ENCODE data around the gene ECT2L.
"Not testable (repeated sequence)": the region's sequence is repeated elsewhere in the genome, so short reads cannot be mapped to it uniquely, and the experiment has no call there.

Gene ECT2L

DNA sequence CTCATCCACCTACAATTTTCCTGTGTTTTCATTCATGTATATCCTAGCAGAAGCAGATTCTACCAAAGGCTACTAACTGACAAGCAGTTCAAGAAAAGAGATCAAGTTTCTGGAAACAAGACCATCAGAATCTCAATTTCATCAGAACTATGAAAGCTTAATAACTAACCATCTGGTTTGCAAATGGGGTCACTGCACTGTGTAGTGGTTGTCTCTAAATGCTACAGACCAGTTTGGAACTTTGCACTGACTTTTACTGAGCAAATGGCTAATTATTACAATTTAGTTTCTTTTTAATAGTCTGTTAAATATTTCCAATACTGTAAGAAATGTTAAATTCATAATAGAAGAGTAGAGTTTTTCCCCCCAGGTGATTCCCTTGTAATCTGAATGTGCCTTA lies 127.7 kb downstream of the ECT2L start:
- Mint-ChIP-seq H3K36me3 (ENCODE audit: low read depth) (peaks cover 22% of the 10 kb centered on the region), H3K4me1 (no peaks in the 10 kb centered on the region), H3K9me3 (no peaks in the 10 kb centered on the region), H3K27ac (peak overlapping the region; percentile 8 to 94 (median 67)), H3K27me3 (ENCODE audit: low read depth) (no peaks in the 10 kb centered on the region), H3K4me3 (no peak overlapping the region)
- TF ChIP-seq, protein P1, sequence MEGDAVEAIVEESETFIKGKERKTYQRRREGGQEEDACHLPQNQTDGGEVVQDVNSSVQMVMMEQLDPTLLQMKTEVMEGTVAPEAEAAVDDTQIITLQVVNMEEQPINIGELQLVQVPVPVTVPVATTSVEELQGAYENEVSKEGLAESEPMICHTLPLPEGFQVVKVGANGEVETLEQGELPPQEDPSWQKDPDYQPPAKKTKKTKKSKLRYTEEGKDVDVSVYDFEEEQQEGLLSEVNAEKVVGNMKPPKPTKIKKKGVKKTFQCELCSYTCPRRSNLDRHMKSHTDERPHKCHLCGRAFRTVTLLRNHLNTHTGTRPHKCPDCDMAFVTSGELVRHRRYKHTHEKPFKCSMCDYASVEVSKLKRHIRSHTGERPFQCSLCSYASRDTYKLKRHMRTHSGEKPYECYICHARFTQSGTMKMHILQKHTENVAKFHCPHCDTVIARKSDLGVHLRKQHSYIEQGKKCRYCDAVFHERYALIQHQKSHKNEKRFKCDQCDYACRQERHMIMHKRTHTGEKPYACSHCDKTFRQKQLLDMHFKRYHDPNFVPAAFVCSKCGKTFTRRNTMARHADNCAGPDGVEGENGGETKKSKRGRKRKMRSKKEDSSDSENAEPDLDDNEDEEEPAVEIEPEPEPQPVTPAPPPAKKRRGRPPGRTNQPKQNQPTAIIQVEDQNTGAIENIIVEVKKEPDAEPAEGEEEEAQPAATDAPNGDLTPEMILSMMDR (IDR thresholded peaks at IDR 0.05; ENCODE audit: unreplicated experiment in 3 of 3), result no peak

DNA sequence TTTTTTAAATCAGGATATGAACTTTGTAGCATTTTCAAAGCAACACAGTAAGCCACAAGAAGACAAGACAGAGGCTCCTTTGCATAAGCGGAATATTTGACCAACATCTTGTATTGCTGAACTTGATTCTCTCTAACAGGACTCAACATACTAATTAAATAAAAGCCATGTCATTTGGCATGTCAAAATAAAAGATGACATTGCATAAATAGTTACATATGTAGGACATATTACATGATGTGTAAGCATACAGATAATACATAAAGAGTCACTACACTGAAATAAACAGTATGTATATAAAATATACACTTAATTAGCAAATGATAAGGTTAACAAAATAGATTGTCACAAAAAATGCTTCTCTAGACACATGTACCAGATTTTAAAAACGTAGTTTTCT lies 129.9 kb downstream of the ECT2L start:
- Mint-ChIP-seq H3K27ac (peak overlapping the region in 1 of 3 experiments; percentile 76), H3K36me3 (ENCODE audit: low read depth) (peaks cover 10% of the 10 kb centered on the region), H3K4me3 (no peak overlapping the region), H3K4me1 (no peaks in the 10 kb centered on the region), H3K27me3 (ENCODE audit: low read depth) (no peaks in the 10 kb centered on the region), H3K9me3 (no peaks in the 10 kb centered on the region)
- TF ChIP-seq, protein P1 (IDR thresholded peaks at IDR 0.05; ENCODE audit: unreplicated experiment in 3 of 3), result no peak

DNA sequence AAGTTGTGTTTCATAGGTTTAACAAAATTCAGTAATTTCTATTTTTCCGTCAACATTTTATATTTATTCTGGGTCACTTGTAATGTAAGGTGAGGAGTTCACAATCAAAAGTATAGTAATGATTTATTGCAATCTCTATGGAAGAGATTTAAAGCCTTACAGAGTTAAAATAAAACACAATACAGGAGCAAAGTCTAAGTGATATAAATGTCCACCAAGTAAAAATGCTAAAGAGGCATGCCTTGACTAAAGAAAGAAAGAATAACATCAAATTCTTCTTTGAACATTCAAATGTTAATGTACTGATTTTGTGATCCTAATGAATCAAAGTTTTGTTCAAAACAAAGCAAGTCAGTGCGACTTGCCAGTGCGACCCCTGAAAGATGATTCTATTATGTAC lies 130.7 kb downstream of the ECT2L start:
- TF ChIP-seq, protein P1 (IDR thresholded peaks at IDR 0.05; ENCODE audit: unreplicated experiment in 3 of 3), result no peak
- H3K27ac Mint-ChIP-seq, result peak overlapping the region in 1 of 3 experiments; percentile 76
- no peak overlapping the region for H3K4me3 Mint-ChIP-seq
- H3K4me1 Mint-ChIP-seq, result no peaks in the 10 kb centered on the region
- no peaks in the 10 kb centered on the region for H3K9me3 Mint-ChIP-seq
- H3K36me3 Mint-ChIP-seq (ENCODE audit: low read depth), result peaks cover 10% of the 10 kb centered on the region
- H3K27me3 Mint-ChIP-seq (ENCODE audit: low read depth), result no peaks in the 10 kb centered on the region

DNA sequence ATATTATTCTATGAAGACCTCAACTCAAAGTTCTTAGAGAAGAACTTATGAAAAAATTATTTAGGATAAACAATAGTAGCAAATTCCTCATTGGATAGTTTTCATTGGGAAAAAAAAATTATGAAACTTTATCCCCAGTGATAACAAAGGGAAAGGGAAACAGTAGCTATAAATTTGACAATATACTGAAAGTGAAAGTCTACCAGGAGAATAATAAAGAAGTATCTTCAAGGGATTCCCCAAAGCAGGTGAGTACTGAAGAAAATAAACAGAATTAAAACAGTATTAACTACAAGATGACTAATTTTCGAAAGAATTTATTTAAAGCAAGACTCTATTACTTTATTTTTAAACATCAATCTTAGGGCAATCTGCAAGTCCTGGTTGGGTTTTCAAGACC lies 135.8 kb downstream of the ECT2L start:
- Mint-ChIP-seq H3K4me3 (no peak overlapping the region), H3K27ac (no peak overlapping the region), H3K4me1 (no peaks in the 10 kb centered on the region), H3K36me3 (ENCODE audit: low read depth) (peaks cover 21% of the 10 kb centered on the region), H3K27me3 (ENCODE audit: low read depth) (no peaks in the 10 kb centered on the region), H3K9me3 (no peaks in the 10 kb centered on the region)
- TF ChIP-seq, protein P1 (IDR thresholded peaks at IDR 0.05; ENCODE audit: unreplicated experiment in 3 of 3), result no peak

DNA sequence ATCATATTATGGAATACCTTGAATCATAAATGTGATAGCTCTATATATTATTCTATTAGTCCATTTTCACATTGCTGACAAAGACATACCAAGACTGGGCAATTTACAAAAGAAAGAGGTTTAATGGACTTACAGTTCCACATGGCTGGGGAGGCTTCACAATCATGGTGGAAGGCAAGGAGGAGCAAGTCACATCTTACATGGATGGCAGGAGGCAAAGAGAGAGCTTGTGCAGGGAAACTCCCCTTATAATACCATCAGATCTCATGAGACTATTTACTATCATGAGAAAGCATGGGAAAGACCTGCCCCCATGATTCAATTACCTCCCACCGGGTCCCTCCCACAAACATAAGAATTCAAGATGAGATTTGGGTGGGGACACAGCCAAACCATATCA lies 141.0 kb downstream of the ECT2L start:
- not testable (repeated sequence) for H3K9me3 Mint-ChIP-seq; H3K4me1 Mint-ChIP-seq; H3K27me3 Mint-ChIP-seq (ENCODE audit: low read depth); H3K27ac Mint-ChIP-seq; H3K4me3 Mint-ChIP-seq
- H3K36me3 Mint-ChIP-seq (ENCODE audit: low read depth), result peaks cover 60% of the 10 kb centered on the region

DNA sequence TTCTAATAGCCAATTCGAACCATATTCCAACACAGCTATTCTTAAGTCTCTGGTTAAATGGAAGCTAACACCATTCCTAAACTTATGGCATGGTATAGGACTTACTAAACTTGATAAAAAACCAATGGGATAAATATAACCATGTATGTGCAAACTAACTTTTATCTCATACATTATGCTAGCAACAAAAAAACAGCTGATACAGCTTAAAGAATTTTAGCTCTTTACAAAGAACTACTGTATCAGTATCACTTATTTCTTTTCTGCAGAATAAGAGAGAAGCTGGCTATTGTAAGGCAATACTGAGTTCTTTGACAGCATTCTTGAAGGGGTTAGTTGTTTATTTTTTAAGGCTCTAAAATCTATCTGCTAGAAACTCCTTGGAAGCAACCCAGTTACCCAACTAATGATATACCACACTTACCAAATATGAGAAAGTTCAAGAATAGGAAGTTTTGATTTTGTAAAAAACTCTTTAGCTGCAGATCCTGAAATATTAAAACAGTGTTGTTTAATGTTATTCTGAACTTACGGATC lies 147.3 kb downstream of the ECT2L start:
- Mint-ChIP-seq H3K9me3 (no peaks in the 10 kb centered on the region), H3K27me3 (ENCODE audit: low read depth) (no peaks in the 10 kb centered on the region)
- TF ChIP-seq, protein P1 (IDR thresholded peaks at IDR 0.05; ENCODE audit: unreplicated experiment in 3 of 3), result no peak

More for the DNA sequence above, 147.3 kb downstream of the ECT2L start:
- Mint-ChIP-seq H3K4me1 (no peaks in the 10 kb centered on the region), H3K36me3 (ENCODE audit: low read depth) (peaks cover 48% of the 10 kb centered on the region), H3K27ac (no peak overlapping the region), H3K4me3 (no peak overlapping the region)

All from nephron (organoid).